OCI-LY3 (cell line): ENCODE results near the gene TMEM178A.

ENCODE experiments used
- EZH2phosphoT487 ChIP-seq: fragments of 200-600 bp; shearing (Covaris generic); IDR thresholded peaks from 2 replicates; pipeline ENCODE4 v1.6.1; 2018; ENCODE audit warnings: antibody characterized with exemption, mixed run types, low read depth
- TF ChIP-seq, protein P1 (sequence below): fragments of 200-600, 300-600 bp; sonication (generic); IDR thresholded peaks from 2 replicates; pipeline ENCODE4 v1.5.1; 2014; ENCODE audit warnings: antibody characterized with exemption, low read length, low read depth

DNA sequence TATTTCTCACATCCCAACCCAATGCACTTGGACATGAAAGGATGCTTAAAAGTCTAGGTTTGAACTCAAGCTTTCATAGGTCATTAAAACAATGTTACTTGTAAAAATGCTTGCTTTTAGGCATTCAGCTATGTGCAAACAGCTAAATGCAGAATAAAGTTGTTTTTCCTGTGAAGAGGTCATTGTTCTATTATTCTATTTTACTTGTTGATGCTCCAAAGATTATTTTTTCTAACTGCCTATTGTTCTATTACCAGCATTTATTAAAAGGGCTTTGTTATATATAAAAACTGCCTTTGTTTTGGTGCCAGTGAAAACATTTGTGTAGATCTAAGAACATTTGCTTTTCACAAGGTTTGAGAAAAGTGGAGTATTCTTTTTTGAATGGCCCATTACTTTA is 49.4 kb downstream of the TMEM178A start:
- TF ChIP-seq, protein P1, sequence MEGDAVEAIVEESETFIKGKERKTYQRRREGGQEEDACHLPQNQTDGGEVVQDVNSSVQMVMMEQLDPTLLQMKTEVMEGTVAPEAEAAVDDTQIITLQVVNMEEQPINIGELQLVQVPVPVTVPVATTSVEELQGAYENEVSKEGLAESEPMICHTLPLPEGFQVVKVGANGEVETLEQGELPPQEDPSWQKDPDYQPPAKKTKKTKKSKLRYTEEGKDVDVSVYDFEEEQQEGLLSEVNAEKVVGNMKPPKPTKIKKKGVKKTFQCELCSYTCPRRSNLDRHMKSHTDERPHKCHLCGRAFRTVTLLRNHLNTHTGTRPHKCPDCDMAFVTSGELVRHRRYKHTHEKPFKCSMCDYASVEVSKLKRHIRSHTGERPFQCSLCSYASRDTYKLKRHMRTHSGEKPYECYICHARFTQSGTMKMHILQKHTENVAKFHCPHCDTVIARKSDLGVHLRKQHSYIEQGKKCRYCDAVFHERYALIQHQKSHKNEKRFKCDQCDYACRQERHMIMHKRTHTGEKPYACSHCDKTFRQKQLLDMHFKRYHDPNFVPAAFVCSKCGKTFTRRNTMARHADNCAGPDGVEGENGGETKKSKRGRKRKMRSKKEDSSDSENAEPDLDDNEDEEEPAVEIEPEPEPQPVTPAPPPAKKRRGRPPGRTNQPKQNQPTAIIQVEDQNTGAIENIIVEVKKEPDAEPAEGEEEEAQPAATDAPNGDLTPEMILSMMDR, result no peak
- TF ChIP-seq EZH2phosphoT487, result no peak
